Tibial artery (tissue), 4 donors: ENCODE results near the gene ZBTB7C.

Experiments used
- DNase-seq, 2 donors: peaks; one replicate each; pipeline ENCODE4 v3.0.0-alpha.2; 2019
- H3K27ac ChIP-seq, 2 donors: fragments of 200-600 bp; sonication (generic) in 1 of 2; 1 replicate in 1 of 2; 2 replicates in 1 of 2; pipeline ENCODE4 v1.5.1; 2018 to 2019; ENCODE audit warnings: mild to moderate bottlenecking in 1 of 2
- H3K27me3 ChIP-seq, 2 donors: fragments of 200-600 bp; sonication (generic) in 1 of 2; one replicate each; pipeline versions ENCODE4 v1.5.1 to v1.6.0; 2016 to 2019
- H3K36me3 ChIP-seq, 3 donors: fragments of 200-600 bp; sonication (generic) in 2 of 3; one replicate each; pipeline ENCODE4 v1.5.1; 2016 to 2019; ENCODE audit warnings: mild to moderate bottlenecking in 2 of 3
- H3K4me1 ChIP-seq, 4 donors: fragments of 200-600 bp; sonication (generic) in 2 of 4; 1 replicate in 3 of 4; 2 replicates in 1 of 4; pipeline ENCODE4 v1.5.1; 2016 to 2019
- H3K4me3 ChIP-seq, 2 donors: fragments of 200-600 bp; sonication (generic) in 1 of 2; 1 replicate in 1 of 2; 2 replicates in 1 of 2; pipeline ENCODE4 v1.5.1; 2018 to 2019; ENCODE audit warnings: mild to moderate bottlenecking in 2 of 2
- H3K9me3 ChIP-seq, 3 donors: fragments of 200-600 bp; sonication (generic) in 1 of 3; one replicate each; pipeline ENCODE4 v1.5.1; 2016 to 2019
- intact Hi-C: fragments of 100-400 bp; cut with DNase I; formaldehyde crosslinking; loops from one replicate; pipeline ENCODE4 v1.15.0; 2023; ENCODE audit warnings: low total_unique reads
- TF ChIP-seq, protein P1 (sequence below), 2 experiments: fragments of 200-600 bp in 1 of 2; fragments of 450-650 bp in 1 of 2; IDR thresholded peaks; one replicate each; pipeline ENCODE4 v1.5.1; 2017 to 2019; ENCODE audit warnings: antibody characterized with exemption in 2 of 2, mild to moderate bottlenecking in 1 of 2, moderate library complexity in 1 of 2

Gene ZBTB7C

GRCh38 chr18:48138210-48138609 is 271.0 kb downstream of the ZBTB7C start:
- H3K27ac ChIP-seq: no peak overlapping the region
- TF ChIP-seq, protein P1, sequence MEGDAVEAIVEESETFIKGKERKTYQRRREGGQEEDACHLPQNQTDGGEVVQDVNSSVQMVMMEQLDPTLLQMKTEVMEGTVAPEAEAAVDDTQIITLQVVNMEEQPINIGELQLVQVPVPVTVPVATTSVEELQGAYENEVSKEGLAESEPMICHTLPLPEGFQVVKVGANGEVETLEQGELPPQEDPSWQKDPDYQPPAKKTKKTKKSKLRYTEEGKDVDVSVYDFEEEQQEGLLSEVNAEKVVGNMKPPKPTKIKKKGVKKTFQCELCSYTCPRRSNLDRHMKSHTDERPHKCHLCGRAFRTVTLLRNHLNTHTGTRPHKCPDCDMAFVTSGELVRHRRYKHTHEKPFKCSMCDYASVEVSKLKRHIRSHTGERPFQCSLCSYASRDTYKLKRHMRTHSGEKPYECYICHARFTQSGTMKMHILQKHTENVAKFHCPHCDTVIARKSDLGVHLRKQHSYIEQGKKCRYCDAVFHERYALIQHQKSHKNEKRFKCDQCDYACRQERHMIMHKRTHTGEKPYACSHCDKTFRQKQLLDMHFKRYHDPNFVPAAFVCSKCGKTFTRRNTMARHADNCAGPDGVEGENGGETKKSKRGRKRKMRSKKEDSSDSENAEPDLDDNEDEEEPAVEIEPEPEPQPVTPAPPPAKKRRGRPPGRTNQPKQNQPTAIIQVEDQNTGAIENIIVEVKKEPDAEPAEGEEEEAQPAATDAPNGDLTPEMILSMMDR (IDR thresholded peaks at IDR 0.05): no peak

GRCh38 chr18:48137374-48138081 is 271.7 kb downstream of the ZBTB7C start:
- peaks cover 0 to 59% (median 39%) of the 10 kb centered on the region in 4 donors for H3K4me1 ChIP-seq

More at GRCh38 chr18:48138210-48138609, 271.0 kb downstream of the ZBTB7C start:
- intact Hi-C loops: no loop called here
- no peak for DNase-seq
- H3K9me3 ChIP-seq: no peaks in the 10 kb centered on the region
- no peak overlapping the region for H3K4me3 ChIP-seq
- peaks cover 0 to 54% (median 39%) of the 10 kb centered on the region in 4 donors for H3K4me1 ChIP-seq
- H3K27me3 ChIP-seq: peaks cover 0 to 11% of the 10 kb centered on the region in 2 donors
- no peaks in the 10 kb centered on the region for H3K36me3 ChIP-seq

DNA sequence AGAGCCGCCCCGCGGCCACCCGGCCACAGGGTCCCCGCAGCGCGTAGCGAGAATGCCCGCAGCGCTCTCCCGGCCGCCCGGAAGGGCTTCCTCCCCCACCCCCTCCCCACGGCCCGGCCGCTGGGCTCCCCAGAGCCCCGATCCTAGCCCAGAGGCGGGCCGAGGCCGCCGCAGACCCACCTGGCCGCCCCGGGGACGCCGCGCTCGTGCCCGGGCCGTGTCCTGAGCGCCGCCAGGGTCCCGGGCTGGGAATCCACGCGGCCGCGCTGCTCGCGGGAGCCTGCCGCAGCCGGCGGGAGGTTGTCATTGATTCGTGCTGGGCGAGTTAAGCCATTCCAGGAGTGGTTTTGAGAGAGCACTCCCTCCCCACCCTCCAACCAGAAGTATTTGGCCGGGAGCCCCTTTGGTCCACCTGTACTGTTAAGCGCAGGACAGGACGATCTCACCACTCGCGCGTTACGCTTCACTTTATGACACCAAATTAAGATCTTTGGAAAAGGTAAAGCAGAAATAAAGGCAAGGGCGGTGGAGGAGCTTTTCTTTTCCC is 272.3 kb downstream of the ZBTB7C start:
- intact Hi-C loops: no loop called here
- peaks cover 0 to 59% (median 39%) of the 10 kb centered on the region in 4 donors for H3K4me1 ChIP-seq
- peaks cover 0 to 11% of the 10 kb centered on the region in 2 donors for H3K27me3 ChIP-seq
- H3K27ac ChIP-seq: peak overlapping the region; percentile 5 to 47
- H3K9me3 ChIP-seq: no peaks in the 10 kb centered on the region
- TF ChIP-seq, protein P1 (IDR thresholded peaks at IDR 0.05): no peak
- no peaks in the 10 kb centered on the region for H3K36me3 ChIP-seq
- DNase-seq: no peak
- peak overlapping the region; percentile 46 to 54 for H3K4me3 ChIP-seq

More at GRCh38 chr18:48137374-48138081, 271.7 kb downstream of the ZBTB7C start:
- TF ChIP-seq, protein P1 (IDR thresholded peaks at IDR 0.05): no peak
- Histone ChIP-seq H3K27me3 (peaks cover 0 to 11% of the 10 kb centered on the region in 2 donors), H3K36me3 (no peaks in the 10 kb centered on the region), H3K4me3 (peak overlapping the region; percentile 46 to 54), H3K27ac (no peak overlapping the region), H3K9me3 (no peaks in the 10 kb centered on the region)
- no peak for DNase-seq
- intact Hi-C loops: no loop called here

- intact Hi-C loops: no loop called here
- DNase-seq: peak in 1 of 2 donors; percentile 68
- Histone ChIP-seq H3K27ac (peak overlapping the region; percentile 5 to 47), H3K9me3 (no peaks in the 10 kb centered on the region), H3K4me3 (peak overlapping the region; percentile 46 to 54), H3K4me1 (peaks cover 0 to 59% (median 39%) of the 10 kb centered on the region in 4 donors), H3K27me3 (peaks cover 0 to 11% of the 10 kb centered on the region in 2 donors), H3K36me3 (no peaks in the 10 kb centered on the region)
- TF ChIP-seq, protein P1 (IDR thresholded peaks at IDR 0.05): peak in 1 of 2 experiments; percentile 4
These were observed 272.9 kb downstream of the ZBTB7C start for GRCh38 chr18:48136051-48136826.

DNA sequence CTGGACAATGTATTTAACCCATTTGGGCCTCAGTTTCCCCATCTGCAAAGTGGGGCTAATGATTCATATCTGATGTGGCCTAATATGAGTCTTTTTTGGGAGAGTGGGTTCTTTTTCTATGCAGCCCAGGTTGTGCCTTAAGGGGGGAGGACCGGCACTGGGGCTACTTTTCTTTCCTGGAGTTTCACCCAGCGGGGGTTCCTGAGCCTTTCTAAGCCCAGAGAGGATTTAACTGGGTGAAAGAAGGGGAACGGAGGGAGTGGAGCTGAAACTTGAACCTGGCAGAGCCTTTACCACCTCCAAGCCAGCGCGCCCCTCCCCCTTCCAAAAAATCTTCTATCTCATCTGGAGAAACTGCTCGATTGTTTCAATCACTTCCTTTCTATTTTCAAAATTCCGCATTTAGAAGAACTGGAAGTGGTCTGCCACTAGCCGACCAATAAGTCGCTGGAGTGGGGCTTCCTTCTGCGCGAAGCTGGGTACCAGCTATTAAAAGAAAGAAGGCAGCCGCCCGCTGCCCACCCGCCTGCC is 273.7 kb downstream of the ZBTB7C start:
- Histone ChIP-seq H3K27ac (peak overlapping the region in 1 of 2 donors; percentile 47), H3K36me3 (no peaks in the 10 kb centered on the region), H3K4me3 (peak overlapping the region; percentile 46 to 54), H3K4me1 (peaks cover 0 to 54% (median 37%) of the 10 kb centered on the region in 4 donors), H3K27me3 (peaks cover 0 to 11% of the 10 kb centered on the region in 2 donors), H3K9me3 (no peaks in the 10 kb centered on the region)
- intact Hi-C loops: no loop called here
- DNase-seq: peak in 1 of 2 donors; percentile 47
- TF ChIP-seq, protein P1 (IDR thresholded peaks at IDR 0.05): no peak
